Measurements from ENCODE around the gene SECTM1.

DNA sequence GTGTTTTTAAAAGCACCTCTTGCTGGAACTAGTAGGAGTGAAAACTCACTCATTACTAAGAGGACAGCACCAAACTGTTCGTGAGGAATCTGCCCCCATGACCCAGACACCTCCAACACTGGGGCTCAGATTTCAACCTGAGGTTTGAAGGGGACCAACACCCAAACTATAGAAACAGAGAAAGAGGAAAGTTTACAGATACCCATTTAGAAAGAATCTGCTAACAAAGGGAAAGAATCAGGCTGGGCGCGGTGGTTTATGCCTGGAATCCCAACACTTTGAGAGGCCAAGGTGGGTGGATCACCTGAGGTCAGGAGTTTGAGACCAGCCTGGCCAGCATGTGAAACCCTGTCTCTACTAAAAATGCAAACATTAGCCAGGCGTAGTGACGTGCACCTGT lies 56.6 kb downstream of the SECTM1 start:
- TF ChIP-seq, protein P1, sequence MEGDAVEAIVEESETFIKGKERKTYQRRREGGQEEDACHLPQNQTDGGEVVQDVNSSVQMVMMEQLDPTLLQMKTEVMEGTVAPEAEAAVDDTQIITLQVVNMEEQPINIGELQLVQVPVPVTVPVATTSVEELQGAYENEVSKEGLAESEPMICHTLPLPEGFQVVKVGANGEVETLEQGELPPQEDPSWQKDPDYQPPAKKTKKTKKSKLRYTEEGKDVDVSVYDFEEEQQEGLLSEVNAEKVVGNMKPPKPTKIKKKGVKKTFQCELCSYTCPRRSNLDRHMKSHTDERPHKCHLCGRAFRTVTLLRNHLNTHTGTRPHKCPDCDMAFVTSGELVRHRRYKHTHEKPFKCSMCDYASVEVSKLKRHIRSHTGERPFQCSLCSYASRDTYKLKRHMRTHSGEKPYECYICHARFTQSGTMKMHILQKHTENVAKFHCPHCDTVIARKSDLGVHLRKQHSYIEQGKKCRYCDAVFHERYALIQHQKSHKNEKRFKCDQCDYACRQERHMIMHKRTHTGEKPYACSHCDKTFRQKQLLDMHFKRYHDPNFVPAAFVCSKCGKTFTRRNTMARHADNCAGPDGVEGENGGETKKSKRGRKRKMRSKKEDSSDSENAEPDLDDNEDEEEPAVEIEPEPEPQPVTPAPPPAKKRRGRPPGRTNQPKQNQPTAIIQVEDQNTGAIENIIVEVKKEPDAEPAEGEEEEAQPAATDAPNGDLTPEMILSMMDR (IDR thresholded peaks at IDR 0.05; ENCODE audit: poor library complexity), result no peak
- no peak for TF ChIP-seq EZH2 (IDR thresholded peaks at IDR 0.05; ENCODE audit: borderline replicate concordance)
- TF ChIP-seq EZH2phosphoT487 (IDR thresholded peaks at IDR 0.05; ENCODE audit: low read depth, severe bottlenecking, unreplicated experiment), result no peak

Measured in hepatocyte (in vitro differentiated cells).